ENCODE results near the gene COL4A3.

The COL4A3 gene

DNA sequence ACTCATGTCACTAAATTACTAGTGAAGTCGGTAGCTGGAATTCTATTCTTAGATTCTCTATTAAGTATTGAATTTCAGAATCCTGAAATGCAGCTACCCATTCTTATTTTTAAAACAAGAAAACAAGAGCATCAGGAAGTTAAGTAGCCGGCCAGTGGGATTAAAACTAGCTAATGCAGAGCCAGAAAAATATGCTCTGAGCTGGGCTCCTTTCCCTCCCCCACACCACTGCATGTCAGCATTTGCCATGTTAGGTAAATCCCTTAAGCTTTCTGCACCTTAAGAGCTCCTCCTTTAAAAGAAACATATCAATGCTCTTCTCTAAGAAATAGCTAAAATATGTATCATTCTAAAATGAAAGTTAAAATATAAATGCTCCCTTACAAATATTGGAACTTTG, 88.4 kb downstream of the COL4A3 start:
- no peak overlapping the region for H3K4me3 ChIP-seq (replicated peaks; ENCODE audit: low read depth, low read length)
- DNase-seq (ENCODE audit: extremely low read depth, insufficient read length): no peak
- H3K27me3 ChIP-seq (replicated peaks; ENCODE audit: control insufficient read depth, insufficient read depth, low read length): no peaks in the 10 kb centered on the region
- no peak for TF ChIP-seq CTCF (IDR thresholded peaks at IDR 0.05; ENCODE audit: insufficient read depth, low read length, poor library complexity, severe bottlenecking)
- peaks cover 3% of the 10 kb centered on the region for H3K36me3 ChIP-seq (ENCODE audit: control insufficient read depth, insufficient read depth, low read length)

GRCh38 chr2:227256605-227257004, 92.2 kb downstream of the COL4A3 start:
- TF ChIP-seq CTCF (IDR thresholded peaks at IDR 0.05; ENCODE audit: insufficient read depth, low read length, poor library complexity, severe bottlenecking): no peak
- no peaks in the 10 kb centered on the region for H3K27me3 ChIP-seq (replicated peaks; ENCODE audit: control insufficient read depth, insufficient read depth, low read length)
- DNase-seq (ENCODE audit: extremely low read depth, insufficient read length): no peak
- peaks cover 6% of the 10 kb centered on the region for H3K36me3 ChIP-seq (ENCODE audit: control insufficient read depth, insufficient read depth, low read length)
- H3K4me3 ChIP-seq (replicated peaks; ENCODE audit: low read depth, low read length): no peak overlapping the region

DNA sequence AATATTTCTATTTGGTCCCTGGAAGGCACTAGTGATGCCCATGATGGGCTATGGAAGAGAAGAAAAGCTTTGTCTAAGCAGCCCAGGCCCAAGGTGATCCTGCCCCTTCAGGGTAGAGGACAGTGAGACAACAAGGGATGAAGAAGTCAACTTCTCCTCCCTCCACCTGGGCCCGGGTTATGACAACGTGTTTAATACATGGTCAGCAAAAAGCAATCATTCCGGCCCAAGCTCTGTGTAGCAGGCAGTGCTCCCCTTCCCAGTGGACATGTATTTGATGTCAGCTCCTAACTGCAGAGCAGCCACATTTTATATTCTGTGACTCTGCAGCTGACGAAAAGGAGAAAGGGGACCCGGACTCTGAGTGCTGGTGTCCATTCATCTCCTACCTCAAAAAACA, 93.4 kb downstream of the COL4A3 start:
- Histone ChIP-seq H3K4me3 (replicated peaks; ENCODE audit: low read depth, low read length) (no peak overlapping the region), H3K27me3 (replicated peaks; ENCODE audit: control insufficient read depth, insufficient read depth, low read length) (no peaks in the 10 kb centered on the region), H3K36me3 (ENCODE audit: control insufficient read depth, insufficient read depth, low read length) (peaks cover 6% of the 10 kb centered on the region)
- DNase-seq (ENCODE audit: extremely low read depth, insufficient read length): no peak
- no peak for TF ChIP-seq CTCF (IDR thresholded peaks at IDR 0.05; ENCODE audit: insufficient read depth, low read length, poor library complexity, severe bottlenecking)

GRCh38 chr2:227260041-227260440, 95.6 kb downstream of the COL4A3 start:
- H3K27me3 ChIP-seq (replicated peaks; ENCODE audit: control insufficient read depth, insufficient read depth, low read length): no peaks in the 10 kb centered on the region
- peaks cover 4% of the 10 kb centered on the region for H3K36me3 ChIP-seq (ENCODE audit: control insufficient read depth, insufficient read depth, low read length)
- no peak overlapping the region for H3K4me3 ChIP-seq (replicated peaks; ENCODE audit: low read depth, low read length)
- no peak for DNase-seq (ENCODE audit: extremely low read depth, insufficient read length)
- TF ChIP-seq CTCF (IDR thresholded peaks at IDR 0.05; ENCODE audit: insufficient read depth, low read length, poor library complexity, severe bottlenecking): no peak

DNA sequence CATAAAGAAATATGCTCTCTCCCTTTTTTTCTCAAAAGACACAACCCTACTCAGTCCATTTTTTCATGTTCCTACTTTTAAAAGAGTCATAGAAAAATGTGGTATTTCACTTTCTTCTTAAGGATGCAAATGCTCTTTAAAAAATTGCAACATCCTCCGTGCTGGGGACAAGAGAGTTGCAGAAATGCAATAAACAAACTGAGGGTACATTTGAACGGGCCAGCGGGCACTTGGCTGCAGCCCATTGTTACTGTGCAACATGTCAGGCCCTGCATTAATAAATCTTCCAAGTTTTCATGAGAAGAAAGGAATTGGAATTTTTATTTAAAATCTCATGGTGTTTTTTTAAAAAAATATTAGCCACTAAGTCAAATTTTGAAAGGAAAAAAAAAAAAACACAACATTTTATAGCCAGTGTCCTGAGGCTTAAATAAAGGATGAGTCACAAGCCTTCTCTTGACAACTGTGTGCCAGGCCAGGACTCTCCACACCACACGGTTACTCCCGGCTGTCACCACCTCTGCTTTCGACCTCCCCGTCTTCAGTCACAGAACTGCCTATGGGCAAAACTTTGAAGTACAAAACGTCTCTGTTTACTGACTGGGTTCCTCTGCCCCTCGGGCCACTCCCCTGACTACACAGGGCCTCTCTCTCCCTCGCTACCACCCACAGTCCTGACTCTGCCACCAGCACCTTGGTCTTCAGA, 103.1 kb downstream of the COL4A3 start:
- H3K4me3 ChIP-seq (replicated peaks; ENCODE audit: low read depth, low read length): no peak overlapping the region
- DNase-seq (ENCODE audit: extremely low read depth, insufficient read length): no peak
- H3K36me3 ChIP-seq (ENCODE audit: control insufficient read depth, insufficient read depth, low read length): no peaks in the 10 kb centered on the region; the same call in 1 of the 2 replicates
- TF ChIP-seq CTCF (IDR thresholded peaks at IDR 0.05; ENCODE audit: insufficient read depth, low read length, poor library complexity, severe bottlenecking): no peak
- no peaks in the 10 kb centered on the region for H3K27me3 ChIP-seq (replicated peaks; ENCODE audit: control insufficient read depth, insufficient read depth, low read length)

DNA sequence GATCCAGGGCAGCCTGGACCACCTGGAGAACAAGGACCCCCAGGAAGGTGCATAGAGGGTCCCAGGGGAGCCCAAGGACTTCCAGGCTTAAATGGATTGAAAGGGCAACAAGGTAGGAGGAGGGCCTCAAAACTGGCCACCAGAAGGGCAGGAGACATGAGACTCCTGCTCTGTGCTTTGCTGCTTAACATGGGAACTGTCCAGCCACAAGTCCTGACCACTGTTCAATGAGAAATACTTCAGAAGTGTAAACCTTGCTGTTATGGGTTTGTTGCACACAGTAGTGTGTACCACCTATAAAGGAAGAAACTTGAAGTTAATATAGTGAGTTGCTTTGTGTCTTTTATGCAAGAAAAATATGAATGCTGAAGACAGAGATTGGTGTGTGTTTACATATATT, 116.5 kb downstream of the COL4A3 start:
- no peak for DNase-seq (ENCODE audit: extremely low read depth, insufficient read length)
- H3K36me3 ChIP-seq (ENCODE audit: control insufficient read depth, insufficient read depth, low read length): no peaks in the 10 kb centered on the region; the same call in 1 of the 2 replicates

More for the DNA sequence above, 116.5 kb downstream of the COL4A3 start:
- no peak overlapping the region for H3K4me3 ChIP-seq (replicated peaks; ENCODE audit: low read depth, low read length)
- TF ChIP-seq CTCF (IDR thresholded peaks at IDR 0.05; ENCODE audit: insufficient read depth, low read length, poor library complexity, severe bottlenecking): no peak
- H3K27me3 ChIP-seq (replicated peaks; ENCODE audit: control insufficient read depth, insufficient read depth, low read length): no peaks in the 10 kb centered on the region
